Tibial artery (tissue), 4 donors: ENCODE results near the gene DCLK2.

Source experiments
- DNase-seq, 2 donors: peaks; one replicate each; pipeline ENCODE4 v3.0.0-alpha.2; 2019
- H3K27ac ChIP-seq, 2 donors: fragments of 200-600 bp; sonication (generic) in 1 of 2; 1 replicate in 1 of 2; 2 replicates in 1 of 2; pipeline ENCODE4 v1.5.1; 2018 to 2019; ENCODE audit warnings: mild to moderate bottlenecking in 1 of 2
- H3K27me3 ChIP-seq, 2 donors: fragments of 200-600 bp; sonication (generic) in 1 of 2; one replicate each; pipeline versions ENCODE4 v1.5.1 to v1.6.0; 2016 to 2019
- H3K36me3 ChIP-seq, 3 donors: fragments of 200-600 bp; sonication (generic) in 2 of 3; one replicate each; pipeline ENCODE4 v1.5.1; 2016 to 2019; ENCODE audit warnings: mild to moderate bottlenecking in 2 of 3
- H3K4me1 ChIP-seq, 4 donors: fragments of 200-600 bp; sonication (generic) in 2 of 4; 1 replicate in 3 of 4; 2 replicates in 1 of 4; pipeline ENCODE4 v1.5.1; 2016 to 2019
- H3K4me3 ChIP-seq, 2 donors: fragments of 200-600 bp; sonication (generic) in 1 of 2; 1 replicate in 1 of 2; 2 replicates in 1 of 2; pipeline ENCODE4 v1.5.1; 2018 to 2019; ENCODE audit warnings: mild to moderate bottlenecking in 2 of 2
- H3K9me3 ChIP-seq, 3 donors: fragments of 200-600 bp; sonication (generic) in 1 of 3; one replicate each; pipeline ENCODE4 v1.5.1; 2016 to 2019
- intact Hi-C: fragments of 100-400 bp; cut with DNase I; formaldehyde crosslinking; loops from one replicate; pipeline ENCODE4 v1.15.0; 2023; ENCODE audit warnings: low total_unique reads
- TF ChIP-seq, protein P1 (sequence below), 2 experiments: fragments of 200-600 bp in 1 of 2; fragments of 450-650 bp in 1 of 2; IDR thresholded peaks; one replicate each; pipeline ENCODE4 v1.5.1; 2017 to 2019; ENCODE audit warnings: antibody characterized with exemption in 2 of 2, mild to moderate bottlenecking in 1 of 2, moderate library complexity in 1 of 2

DCLK2 gene

DNA sequence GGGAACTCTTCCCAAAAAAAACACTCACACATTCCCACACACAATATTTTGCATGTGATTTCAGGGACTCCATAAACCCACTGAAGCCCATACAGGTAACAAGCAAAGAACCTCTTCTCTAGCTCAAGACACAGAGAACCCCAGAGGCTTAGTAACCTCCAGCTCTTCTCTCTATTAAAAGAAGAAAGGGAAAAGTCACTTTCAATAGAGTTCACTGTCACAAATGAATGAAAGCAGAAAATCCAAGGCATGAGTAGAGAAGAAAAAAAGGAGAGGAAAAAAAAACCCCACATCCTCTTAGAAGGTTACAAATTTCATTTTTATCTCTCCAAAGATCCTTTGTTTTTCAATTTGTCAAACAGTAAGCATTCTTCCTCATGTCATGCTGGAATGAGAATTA, 30.7 kb upstream of the DCLK2 start:
- TF ChIP-seq, protein P1, sequence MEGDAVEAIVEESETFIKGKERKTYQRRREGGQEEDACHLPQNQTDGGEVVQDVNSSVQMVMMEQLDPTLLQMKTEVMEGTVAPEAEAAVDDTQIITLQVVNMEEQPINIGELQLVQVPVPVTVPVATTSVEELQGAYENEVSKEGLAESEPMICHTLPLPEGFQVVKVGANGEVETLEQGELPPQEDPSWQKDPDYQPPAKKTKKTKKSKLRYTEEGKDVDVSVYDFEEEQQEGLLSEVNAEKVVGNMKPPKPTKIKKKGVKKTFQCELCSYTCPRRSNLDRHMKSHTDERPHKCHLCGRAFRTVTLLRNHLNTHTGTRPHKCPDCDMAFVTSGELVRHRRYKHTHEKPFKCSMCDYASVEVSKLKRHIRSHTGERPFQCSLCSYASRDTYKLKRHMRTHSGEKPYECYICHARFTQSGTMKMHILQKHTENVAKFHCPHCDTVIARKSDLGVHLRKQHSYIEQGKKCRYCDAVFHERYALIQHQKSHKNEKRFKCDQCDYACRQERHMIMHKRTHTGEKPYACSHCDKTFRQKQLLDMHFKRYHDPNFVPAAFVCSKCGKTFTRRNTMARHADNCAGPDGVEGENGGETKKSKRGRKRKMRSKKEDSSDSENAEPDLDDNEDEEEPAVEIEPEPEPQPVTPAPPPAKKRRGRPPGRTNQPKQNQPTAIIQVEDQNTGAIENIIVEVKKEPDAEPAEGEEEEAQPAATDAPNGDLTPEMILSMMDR (IDR thresholded peaks at IDR 0.05) = no peak
- no peaks in the 10 kb centered on the region for H3K27me3 ChIP-seq
- intact Hi-C loops = no loop called here

DNA sequence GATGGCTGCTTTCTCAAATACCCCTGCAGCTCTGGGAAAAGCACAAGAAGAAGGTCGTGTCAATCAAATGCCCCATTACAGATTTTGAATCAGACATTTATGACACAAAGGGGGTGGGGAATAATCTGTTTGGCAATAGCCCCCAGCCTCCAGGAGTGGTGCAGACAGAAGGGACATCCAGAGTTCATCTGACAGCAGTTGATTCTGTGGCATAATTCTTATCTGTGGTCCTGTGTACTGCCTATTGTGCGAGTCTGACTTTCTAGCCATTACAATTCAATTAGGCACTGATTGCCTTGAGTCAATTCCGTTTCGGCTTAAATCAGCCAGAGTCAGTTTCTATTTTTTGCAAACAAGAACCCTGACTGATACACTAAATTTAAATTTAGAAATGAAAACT, 28.6 kb upstream of the DCLK2 start:
- Histone ChIP-seq H3K27ac (no peak overlapping the region), H3K9me3 (no peaks in the 10 kb centered on the region), H3K4me3 (no peak overlapping the region), H3K36me3 (no peaks in the 10 kb centered on the region), H3K27me3 (no peaks in the 10 kb centered on the region), H3K4me1 (no peaks in the 10 kb centered on the region)
- intact Hi-C loops = no loop called here
- TF ChIP-seq, protein P1 (IDR thresholded peaks at IDR 0.05) = no peak
- DNase-seq = no peak

More for the DNA sequence above, 30.7 kb upstream of the DCLK2 start:
- H3K9me3 ChIP-seq = no peaks in the 10 kb centered on the region
- H3K36me3 ChIP-seq = no peaks in the 10 kb centered on the region
- no peaks in the 10 kb centered on the region for H3K4me1 ChIP-seq
- H3K4me3 ChIP-seq = no peak overlapping the region
- no peak for DNase-seq
- no peak overlapping the region for H3K27ac ChIP-seq

DNA sequence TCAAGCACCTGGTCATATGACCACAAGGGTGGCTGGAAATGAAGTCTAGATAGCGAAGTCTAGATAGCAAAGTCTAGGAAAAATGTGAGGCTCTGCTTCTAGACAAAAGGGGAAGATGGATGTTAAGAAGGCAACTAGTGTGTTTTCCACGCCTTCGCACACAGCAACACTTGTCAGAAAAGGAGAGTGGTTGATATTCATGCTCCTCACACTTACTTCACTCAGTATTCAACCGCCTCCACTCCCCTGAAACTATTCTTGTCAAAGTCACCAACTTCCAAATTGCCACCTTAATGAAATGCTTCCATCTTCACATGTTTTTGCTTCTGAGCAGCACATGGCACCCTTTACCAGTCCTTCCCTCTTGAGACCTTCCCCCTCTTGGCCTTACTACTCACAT, 27.7 kb upstream of the DCLK2 start:
- H3K4me3 ChIP-seq = no peak overlapping the region
- H3K27ac ChIP-seq = no peak overlapping the region
- intact Hi-C loops = no loop called here
- no peaks in the 10 kb centered on the region for H3K27me3 ChIP-seq
- TF ChIP-seq, protein P1 (IDR thresholded peaks at IDR 0.05) = no peak
- H3K9me3 ChIP-seq = no peaks in the 10 kb centered on the region
- no peaks in the 10 kb centered on the region for H3K36me3 ChIP-seq
- no peaks in the 10 kb centered on the region for H3K4me1 ChIP-seq
- DNase-seq = no peak

DNA sequence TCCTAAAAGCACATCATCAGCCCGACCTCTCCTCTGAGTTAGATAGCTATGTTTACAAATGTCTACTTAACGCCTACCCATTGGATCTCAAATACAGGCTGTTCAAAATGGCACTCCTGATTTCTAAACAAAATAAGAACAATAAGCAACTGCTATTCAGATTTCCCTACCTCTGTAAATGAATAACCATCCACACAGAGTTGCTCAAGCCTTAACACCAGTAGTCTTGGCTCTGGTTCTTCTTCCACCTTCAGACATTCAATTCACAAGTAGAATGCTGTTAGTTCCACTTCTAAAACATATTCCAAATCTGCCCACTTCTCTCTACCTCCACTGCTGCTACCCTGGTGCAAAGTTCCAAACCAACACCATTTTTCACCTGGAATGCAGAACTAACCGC, 27.1 kb upstream of the DCLK2 start:
- intact Hi-C loops = no loop called here
- H3K27ac ChIP-seq = no peak overlapping the region
- TF ChIP-seq, protein P1 (IDR thresholded peaks at IDR 0.05) = no peak
- H3K4me1 ChIP-seq = no peaks in the 10 kb centered on the region
- no peaks in the 10 kb centered on the region for H3K27me3 ChIP-seq
- no peaks in the 10 kb centered on the region for H3K9me3 ChIP-seq
- no peaks in the 10 kb centered on the region for H3K36me3 ChIP-seq
- no peak overlapping the region for H3K4me3 ChIP-seq
- DNase-seq = no peak

DNA sequence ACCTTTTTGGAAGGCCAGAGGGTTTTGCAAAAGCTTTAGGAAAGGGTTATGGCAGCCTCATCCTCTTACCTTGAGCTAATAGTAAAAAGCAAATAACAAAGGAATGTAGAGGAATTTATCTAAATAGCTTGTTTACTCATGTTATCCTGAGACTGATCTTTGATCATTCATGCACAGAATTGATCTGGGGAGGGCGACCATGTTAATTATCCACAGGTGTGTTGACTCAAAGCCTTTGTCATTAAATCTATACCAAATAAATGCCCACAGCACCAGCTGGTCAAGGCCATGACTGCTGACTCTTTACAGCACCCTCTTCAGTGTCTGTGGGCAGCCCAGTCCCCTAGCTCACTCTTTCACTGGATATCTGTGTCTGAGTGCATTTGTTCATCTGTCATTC, 22.8 kb upstream of the DCLK2 start:
- H3K9me3 ChIP-seq = no peaks in the 10 kb centered on the region
- H3K4me3 ChIP-seq = no peak overlapping the region
- TF ChIP-seq, protein P1 (IDR thresholded peaks at IDR 0.05) = no peak
- H3K36me3 ChIP-seq = no peaks in the 10 kb centered on the region
- H3K4me1 ChIP-seq = no peaks in the 10 kb centered on the region
- intact Hi-C loops = no loop called here
- H3K27me3 ChIP-seq = no peaks in the 10 kb centered on the region
- H3K27ac ChIP-seq = no peak overlapping the region
- no peak for DNase-seq

DNA sequence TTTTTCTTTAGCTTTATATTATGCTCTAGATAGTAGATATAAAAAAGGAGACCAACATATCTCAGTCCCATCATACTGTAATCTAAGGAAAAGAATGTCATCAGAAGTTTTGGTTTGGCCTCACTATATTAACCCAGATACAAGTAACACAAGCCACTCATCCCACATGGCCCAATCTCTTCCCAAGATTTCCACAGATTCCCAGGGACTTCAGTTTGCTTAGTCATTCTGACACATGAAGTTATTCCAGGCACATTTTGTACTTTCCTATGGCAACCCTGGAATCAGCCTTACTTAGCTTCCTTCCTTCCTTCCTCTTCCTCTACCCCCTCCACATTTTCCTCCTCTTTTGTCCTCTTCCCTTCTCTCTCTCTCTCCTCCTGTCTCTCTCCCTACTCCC, 21.7 kb upstream of the DCLK2 start:
- Histone ChIP-seq H3K4me3 (no peak overlapping the region), H3K27me3 (no peaks in the 10 kb centered on the region), H3K9me3 (no peaks in the 10 kb centered on the region), H3K4me1 (no peaks in the 10 kb centered on the region), H3K36me3 (no peaks in the 10 kb centered on the region), H3K27ac (no peak overlapping the region)
- intact Hi-C loops = no loop called here
- no peak for DNase-seq
- TF ChIP-seq, protein P1 (IDR thresholded peaks at IDR 0.05) = no peak
